HEK293 (cell line): ENCODE measurements around the gene IQCF6.

Experiments
- CTCF ChIA-PET: fragments of 350-600 bp; formaldehyde crosslinking; extraction: SDS; loops from one replicate; lab custom pipeline; 2021; ENCODE audit warnings: antibody characterized with exemption; lab: Yijun Ruan, JAX
- POLR2A ChIA-PET: fragments of 300-600 bp; formaldehyde crosslinking; extraction: SDS; loops from one replicate; lab custom pipeline; 2020; ENCODE audit warnings: antibody characterized with exemption, inconsistent platforms; lab: Yijun Ruan, JAX
- H3K27ac ChIP-seq: fragments of 200-500 bp; sonication (Bioruptor generic); 2 replicates; pipeline ENCODE4 v1.5.1; 2014; ENCODE audit warnings: low read depth, low read length, control low read depth, inconsistent platforms; ENCODE audit errors: extremely low read depth
- H3K36me3 ChIP-seq, 2 experiments: fragments of 200-500 bp in 1 of 2; sonication (Bioruptor generic) in 1 of 2; 1 replicate in 1 of 2; 2 replicates in 1 of 2; pipeline ENCODE4 v1.5.1; 2014 to 2017; ENCODE audit warnings: inconsistent platforms in 2 of 2, low read length in 2 of 2; ENCODE audit not compliant: control insufficient read depth in 2 of 2, insufficient read depth in 1 of 2
- H3K4me1 ChIP-seq: fragments of 200-500 bp; sonication (Bioruptor generic); 2 replicates; pipeline ENCODE4 v1.5.1; 2014; ENCODE audit warnings: mild to moderate bottlenecking, low read length, inconsistent platforms; ENCODE audit not compliant: control insufficient read depth, insufficient read depth
- H3K4me3 ChIP-seq: 2 replicates; pipeline ENCODE4 v1.5.1; 2011; ENCODE audit warnings: low read depth, mild to moderate bottlenecking, control low read depth, low read length, moderate library complexity
- H3K9me3 ChIP-seq: fragments of 200-500 bp; sonication (Bioruptor generic); 2 replicates; pipeline ENCODE4 v1.5.1; 2014; ENCODE audit warnings: low read depth, low read length, inconsistent platforms; ENCODE audit not compliant: control insufficient read depth, insufficient read depth
- KLF1 ChIP-seq: fragments of 450-650 bp; formaldehyde crosslinking; IDR thresholded peaks from 2 replicates; pipeline ENCODE4 v1.5.1; 2016; ENCODE audit warnings: missing biosample characterization, missing genetic modification characterization
- KLF16 ChIP-seq: fragments of 450-650 bp; formaldehyde crosslinking; IDR thresholded peaks from 2 replicates; pipeline ENCODE4 v1.5.1; 2017; ENCODE audit warnings: missing biosample characterization, missing genetic modification characterization
- SALL2 ChIP-seq: fragments of 450-650 bp; formaldehyde crosslinking; IDR thresholded peaks from 2 replicates; pipeline ENCODE4 v1.5.0; 2017; ENCODE audit warnings: missing biosample characterization, mild to moderate bottlenecking, missing genetic modification characterization, borderline replicate concordance
- ZBTB20 ChIP-seq: fragments of 450-650 bp; formaldehyde crosslinking; IDR thresholded peaks from 2 replicates; pipeline ENCODE4 v1.5.1; 2016; ENCODE audit warnings: missing biosample characterization, missing genetic modification characterization
- ZBTB6 ChIP-seq: fragments of 450-650 bp; formaldehyde crosslinking; IDR thresholded peaks from 2 replicates; pipeline ENCODE4 v1.5.1; 2017; ENCODE audit warnings: missing biosample characterization, missing genetic modification characterization
- ZFP37 ChIP-seq: fragments of 450-650 bp; formaldehyde crosslinking; IDR thresholded peaks from 2 replicates; pipeline ENCODE4 v1.5.1; 2016; ENCODE audit warnings: missing biosample characterization, missing genetic modification characterization
- ZFP69B ChIP-seq: fragments of 450-650 bp; formaldehyde crosslinking; IDR thresholded peaks from 2 replicates; pipeline ENCODE4 v1.5.1; 2016; ENCODE audit warnings: missing biosample characterization, missing genetic modification characterization
- ZNF221 ChIP-seq: fragments of 450-650 bp; formaldehyde crosslinking; IDR thresholded peaks from 2 replicates; pipeline ENCODE4 v1.5.1; 2017; ENCODE audit warnings: missing biosample characterization, missing genetic modification characterization, borderline replicate concordance
- ZNF23 ChIP-seq: fragments of 450-650 bp; formaldehyde crosslinking; IDR thresholded peaks from 2 replicates; pipeline ENCODE4 v1.5.1; 2016; ENCODE audit warnings: missing biosample characterization, missing genetic modification characterization, borderline replicate concordance
- ZNF274 ChIP-seq, 2 experiments: fragments of 200-500 bp in 1 of 2; fragments of 450-650 bp in 1 of 2; sonication (Bioruptor generic) in 1 of 2; formaldehyde crosslinking in 1 of 2; IDR thresholded peaks; 2 replicates each; pipeline versions ENCODE4 v1.5.1 to v1.6.1; 2014 to 2016; ENCODE audit warnings: borderline replicate concordance in 1 of 2, inconsistent platforms in 1 of 2, low read length in 1 of 2, missing biosample characterization in 1 of 2, missing genetic modification characterization in 1 of 2
- ZNF362 ChIP-seq: fragments of 450-650 bp; formaldehyde crosslinking; IDR thresholded peaks from 2 replicates; pipeline ENCODE4 v1.5.1; 2016; ENCODE audit warnings: missing biosample characterization, missing genetic modification characterization
- ZNF394 ChIP-seq: fragments of 450-650 bp; formaldehyde crosslinking; IDR thresholded peaks from 2 replicates; pipeline ENCODE4 v1.5.1; 2016; ENCODE audit warnings: missing biosample characterization, missing genetic modification characterization, mild to moderate bottlenecking, moderate library complexity, borderline replicate concordance
- ZNF404 ChIP-seq: fragments of 450-650 bp; formaldehyde crosslinking; IDR thresholded peaks from 2 replicates; pipeline ENCODE4 v1.5.1; 2017; ENCODE audit warnings: missing biosample characterization, missing genetic modification characterization
- ZNF501 ChIP-seq: fragments of 450-650 bp; formaldehyde crosslinking; IDR thresholded peaks from 2 replicates; pipeline ENCODE4 v1.5.1; 2016; ENCODE audit warnings: missing biosample characterization, missing genetic modification characterization
- ZNF514 ChIP-seq: fragments of 450-650 bp; formaldehyde crosslinking; IDR thresholded peaks from 2 replicates; pipeline ENCODE4 v1.5.1; 2016; ENCODE audit warnings: missing biosample characterization, missing genetic modification characterization
- ZNF530 ChIP-seq: fragments of 450-650 bp; formaldehyde crosslinking; IDR thresholded peaks from 2 replicates; pipeline ENCODE4 v1.5.1; 2016; ENCODE audit warnings: low read depth, missing biosample characterization, missing genetic modification characterization
- ZNF555 ChIP-seq: fragments of 450-650 bp; formaldehyde crosslinking; conservative IDR thresholded peaks from 2 replicates; pipeline ENCODE4 v1.5.1; 2017; ENCODE audit warnings: missing biosample characterization, mild to moderate bottlenecking, missing genetic modification characterization, inconsistent platforms
- ZNF76 ChIP-seq: fragments of 450-650 bp; formaldehyde crosslinking; IDR thresholded peaks from 2 replicates; pipeline ENCODE4; 2016; ENCODE audit warnings: low read depth, missing biosample characterization, missing genetic modification characterization, borderline replicate concordance
- ZNF843 ChIP-seq: fragments of 450-650 bp; formaldehyde crosslinking; IDR thresholded peaks from 2 replicates; pipeline ENCODE4 v1.5.1; 2016; ENCODE audit warnings: missing biosample characterization, missing genetic modification characterization
- TF ChIP-seq, protein P1 (sequence below): fragments of 450-650 bp; formaldehyde crosslinking; IDR thresholded peaks from 2 replicates; pipeline ENCODE4 v1.5.1; 2016; ENCODE audit warnings: missing biosample characterization, missing genetic modification characterization
- TF ChIP-seq, protein P2 (sequence below): fragments of 450-650 bp; formaldehyde crosslinking; conservative IDR thresholded peaks from 2 replicates; pipeline ENCODE4 v1.5.1; 2016; ENCODE audit warnings: low read depth, missing biosample characterization, missing genetic modification characterization
- TF ChIP-seq, protein P3 (sequence below): fragments of 450-650 bp; formaldehyde crosslinking; IDR thresholded peaks from 2 replicates; pipeline ENCODE4 v1.5.1; 2016; ENCODE audit warnings: missing biosample characterization, missing genetic modification characterization
- TF ChIP-seq, protein P4 (sequence below): fragments of 450-650 bp; formaldehyde crosslinking; IDR thresholded peaks from 2 replicates; pipeline ENCODE4 v1.5.1; 2016; ENCODE audit warnings: missing biosample characterization, missing genetic modification characterization, borderline replicate concordance

The IQCF6 gene

DNA sequence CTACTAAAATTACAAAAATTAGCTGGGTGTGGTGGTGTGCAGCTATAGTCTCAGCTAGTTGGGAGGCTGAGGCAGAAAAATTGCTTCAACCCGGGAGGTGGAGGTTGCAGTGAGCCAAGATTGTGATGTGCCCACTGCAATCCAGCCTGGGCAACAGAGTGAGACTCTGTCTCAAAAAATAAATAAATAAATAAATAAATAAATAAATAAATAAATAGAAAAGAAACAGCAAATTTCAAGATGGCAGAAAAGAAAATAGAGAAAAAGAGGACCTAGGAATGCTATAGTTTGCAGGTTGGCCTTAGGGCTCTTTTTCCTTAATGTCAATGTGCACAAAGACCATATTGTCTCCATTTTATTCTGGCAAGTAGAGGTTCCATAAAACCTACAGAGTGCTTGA, 28.2 kb downstream of the IQCF6 start:
- CTCF ChIA-PET, result interaction anchor here (0.6 kb wide), 1 partner anchor 16 kb away, joined by 4 read pairs; no protein-coding TSS in a partner anchor
- TF ChIP-seq ZNF555 (tag by site-specific recombination), result peak; percentile 58
- TF ChIP-seq ZNF274 (IDR thresholded peaks at IDR 0.05; ENCODE audit: low read length), result no peak
- TF ChIP-seq ZNF274 (tag by site-specific recombination; IDR thresholded peaks at IDR 0.05; ENCODE audit: borderline replicate concordance), result no peak
- TF ChIP-seq ZFP37 (tag by site-specific recombination), result no peak
- no peak for TF ChIP-seq ZNF404 (tag by site-specific recombination)
- TF ChIP-seq SALL2 (tag by site-specific recombination), result no peak
- peak; percentile 78; the same call in 1 of the 2 replicates for TF ChIP-seq ZNF394 (tag by site-specific recombination)
- no peak for TF ChIP-seq ZNF221 (tag by site-specific recombination)
- TF ChIP-seq ZBTB6 (tag by site-specific recombination), result no peak
- no peak for TF ChIP-seq ZNF362 (tag by site-specific recombination)
- TF ChIP-seq, protein P1, sequence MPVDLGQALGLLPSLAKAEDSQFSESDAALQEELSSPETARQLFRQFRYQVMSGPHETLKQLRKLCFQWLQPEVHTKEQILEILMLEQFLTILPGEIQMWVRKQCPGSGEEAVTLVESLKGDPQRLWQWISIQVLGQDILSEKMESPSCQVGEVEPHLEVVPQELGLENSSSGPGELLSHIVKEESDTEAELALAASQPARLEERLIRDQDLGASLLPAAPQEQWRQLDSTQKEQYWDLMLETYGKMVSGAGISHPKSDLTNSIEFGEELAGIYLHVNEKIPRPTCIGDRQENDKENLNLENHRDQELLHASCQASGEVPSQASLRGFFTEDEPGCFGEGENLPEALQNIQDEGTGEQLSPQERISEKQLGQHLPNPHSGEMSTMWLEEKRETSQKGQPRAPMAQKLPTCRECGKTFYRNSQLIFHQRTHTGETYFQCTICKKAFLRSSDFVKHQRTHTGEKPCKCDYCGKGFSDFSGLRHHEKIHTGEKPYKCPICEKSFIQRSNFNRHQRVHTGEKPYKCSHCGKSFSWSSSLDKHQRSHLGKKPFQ (tag by site-specific recombination), result no peak
- no peak for TF ChIP-seq ZNF501 (tag by site-specific recombination)
- no peak for TF ChIP-seq KLF16 (tag by site-specific recombination)
- TF ChIP-seq ZNF23 (tag by site-specific recombination), result no peak
- no peak for TF ChIP-seq KLF1 (tag by site-specific recombination)
- no peak for TF ChIP-seq ZNF843 (tag by site-specific recombination)
- no peak for TF ChIP-seq ZBTB20 (tag by site-specific recombination)
- TF ChIP-seq, protein P2, sequence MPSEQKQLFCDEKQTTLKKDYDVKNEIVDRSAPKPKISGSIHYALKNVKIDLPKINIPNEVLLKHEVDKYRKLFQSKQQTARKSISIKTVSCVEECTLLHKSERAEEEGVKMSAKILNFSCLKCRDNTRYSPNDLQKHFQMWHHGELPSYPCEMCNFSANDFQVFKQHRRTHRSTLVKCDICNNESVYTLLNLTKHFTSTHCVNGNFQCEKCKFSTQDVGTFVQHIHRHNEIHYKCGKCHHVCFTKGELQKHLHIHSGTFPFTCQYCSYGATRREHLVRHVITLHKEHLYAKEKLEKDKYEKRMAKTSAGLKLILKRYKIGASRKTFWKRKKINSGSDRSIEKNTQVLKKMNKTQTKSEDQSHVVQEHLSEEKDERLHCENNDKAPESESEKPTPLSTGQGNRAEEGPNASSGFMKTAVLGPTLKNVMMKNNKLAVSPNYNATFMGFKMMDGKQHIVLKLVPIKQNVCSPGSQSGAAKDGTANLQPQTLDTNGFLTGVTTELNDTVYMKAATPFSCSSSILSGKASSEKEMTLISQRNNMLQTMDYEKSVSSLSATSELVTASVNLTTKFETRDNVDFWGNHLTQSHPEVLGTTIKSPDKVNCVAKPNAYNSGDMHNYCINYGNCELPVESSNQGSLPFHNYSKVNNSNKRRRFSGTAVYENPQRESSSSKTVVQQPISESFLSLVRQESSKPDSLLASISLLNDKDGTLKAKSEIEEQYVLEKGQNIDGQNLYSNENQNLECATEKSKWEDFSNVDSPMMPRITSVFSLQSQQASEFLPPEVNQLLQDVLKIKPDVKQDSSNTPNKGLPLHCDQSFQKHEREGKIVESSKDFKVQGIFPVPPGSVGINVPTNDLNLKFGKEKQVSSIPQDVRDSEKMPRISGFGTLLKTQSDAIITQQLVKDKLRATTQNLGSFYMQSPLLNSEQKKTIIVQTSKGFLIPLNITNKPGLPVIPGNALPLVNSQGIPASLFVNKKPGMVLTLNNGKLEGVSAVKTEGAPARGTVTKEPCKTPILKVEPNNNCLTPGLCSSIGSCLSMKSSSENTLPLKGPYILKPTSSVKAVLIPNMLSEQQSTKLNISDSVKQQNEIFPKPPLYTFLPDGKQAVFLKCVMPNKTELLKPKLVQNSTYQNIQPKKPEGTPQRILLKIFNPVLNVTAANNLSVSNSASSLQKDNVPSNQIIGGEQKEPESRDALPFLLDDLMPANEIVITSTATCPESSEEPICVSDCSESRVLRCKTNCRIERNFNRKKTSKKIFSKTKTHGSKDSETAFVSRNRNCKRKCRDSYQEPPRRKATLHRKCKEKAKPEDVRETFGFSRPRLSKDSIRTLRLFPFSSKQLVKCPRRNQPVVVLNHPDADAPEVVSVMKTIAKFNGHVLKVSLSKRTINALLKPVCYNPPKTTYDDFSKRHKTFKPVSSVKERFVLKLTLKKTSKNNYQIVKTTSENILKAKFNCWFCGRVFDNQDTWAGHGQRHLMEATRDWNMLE (tag by site-specific recombination), result peak; percentile 79
- TF ChIP-seq, protein P3, sequence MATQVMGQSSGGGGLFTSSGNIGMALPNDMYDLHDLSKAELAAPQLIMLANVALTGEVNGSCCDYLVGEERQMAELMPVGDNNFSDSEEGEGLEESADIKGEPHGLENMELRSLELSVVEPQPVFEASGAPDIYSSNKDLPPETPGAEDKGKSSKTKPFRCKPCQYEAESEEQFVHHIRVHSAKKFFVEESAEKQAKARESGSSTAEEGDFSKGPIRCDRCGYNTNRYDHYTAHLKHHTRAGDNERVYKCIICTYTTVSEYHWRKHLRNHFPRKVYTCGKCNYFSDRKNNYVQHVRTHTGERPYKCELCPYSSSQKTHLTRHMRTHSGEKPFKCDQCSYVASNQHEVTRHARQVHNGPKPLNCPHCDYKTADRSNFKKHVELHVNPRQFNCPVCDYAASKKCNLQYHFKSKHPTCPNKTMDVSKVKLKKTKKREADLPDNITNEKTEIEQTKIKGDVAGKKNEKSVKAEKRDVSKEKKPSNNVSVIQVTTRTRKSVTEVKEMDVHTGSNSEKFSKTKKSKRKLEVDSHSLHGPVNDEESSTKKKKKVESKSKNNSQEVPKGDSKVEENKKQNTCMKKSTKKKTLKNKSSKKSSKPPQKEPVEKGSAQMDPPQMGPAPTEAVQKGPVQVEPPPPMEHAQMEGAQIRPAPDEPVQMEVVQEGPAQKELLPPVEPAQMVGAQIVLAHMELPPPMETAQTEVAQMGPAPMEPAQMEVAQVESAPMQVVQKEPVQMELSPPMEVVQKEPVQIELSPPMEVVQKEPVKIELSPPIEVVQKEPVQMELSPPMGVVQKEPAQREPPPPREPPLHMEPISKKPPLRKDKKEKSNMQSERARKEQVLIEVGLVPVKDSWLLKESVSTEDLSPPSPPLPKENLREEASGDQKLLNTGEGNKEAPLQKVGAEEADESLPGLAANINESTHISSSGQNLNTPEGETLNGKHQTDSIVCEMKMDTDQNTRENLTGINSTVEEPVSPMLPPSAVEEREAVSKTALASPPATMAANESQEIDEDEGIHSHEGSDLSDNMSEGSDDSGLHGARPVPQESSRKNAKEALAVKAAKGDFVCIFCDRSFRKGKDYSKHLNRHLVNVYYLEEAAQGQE, result 0 out of 2 replicates have a peak, but pooled peaks have one; percentile 25
- no peak for TF ChIP-seq ZFP69B (tag by site-specific recombination)
- TF ChIP-seq, protein P4, sequence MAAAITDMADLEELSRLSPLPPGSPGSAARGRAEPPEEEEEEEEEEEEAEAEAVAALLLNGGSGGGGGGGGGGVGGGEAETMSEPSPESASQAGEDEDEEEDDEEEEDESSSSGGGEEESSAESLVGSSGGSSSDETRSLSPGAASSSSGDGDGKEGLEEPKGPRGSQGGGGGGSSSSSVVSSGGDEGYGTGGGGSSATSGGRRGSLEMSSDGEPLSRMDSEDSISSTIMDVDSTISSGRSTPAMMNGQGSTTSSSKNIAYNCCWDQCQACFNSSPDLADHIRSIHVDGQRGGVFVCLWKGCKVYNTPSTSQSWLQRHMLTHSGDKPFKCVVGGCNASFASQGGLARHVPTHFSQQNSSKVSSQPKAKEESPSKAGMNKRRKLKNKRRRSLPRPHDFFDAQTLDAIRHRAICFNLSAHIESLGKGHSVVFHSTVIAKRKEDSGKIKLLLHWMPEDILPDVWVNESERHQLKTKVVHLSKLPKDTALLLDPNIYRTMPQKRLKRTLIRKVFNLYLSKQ, result no peak
- no peak for TF ChIP-seq ZNF514 (tag by site-specific recombination)
- TF ChIP-seq ZNF530, result no peak
- TF ChIP-seq ZNF76, result no peak

More for the DNA sequence above, 28.2 kb downstream of the IQCF6 start:
- Histone ChIP-seq H3K27ac (no peak overlapping the region), H3K36me3 (no peaks in the 10 kb centered on the region), H3K9me3 (no peaks in the 10 kb centered on the region), H3K4me3 (no peak overlapping the region), H3K4me1 (no peaks in the 10 kb centered on the region)
- POLR2A ChIA-PET, result no interaction called here
